Activated naive CD4-positive, alpha-beta T cell treated with anti-CD3 and anti-CD28 coated beads, Interleukin-2, amount 50 U/mL, for 24 hours (primary cell): ENCODE data around the gene CTSO.
"Not testable (repeated sequence)": the region's sequence is repeated elsewhere in the genome, so short reads cannot be mapped to it uniquely, and the experiment has no call there.

Source experiments
- H3K27ac Mint-ChIP-seq: one replicate; pipeline ENCODE4 v1.8.0; 2021; ENCODE audit warnings: mild to moderate bottlenecking, mixed read lengths
- H3K27me3 Mint-ChIP-seq: one replicate; pipeline ENCODE4 v1.8.0; 2021; ENCODE audit warnings: mixed read lengths
- H3K36me3 Mint-ChIP-seq: one replicate; pipeline ENCODE4 v1.8.0; 2021; ENCODE audit warnings: mixed read lengths
- H3K4me1 Mint-ChIP-seq: one replicate; pipeline ENCODE4 v1.8.0; 2021; ENCODE audit warnings: mixed read lengths
- H3K4me3 Mint-ChIP-seq: one replicate; pipeline ENCODE4 v1.8.0; 2021; ENCODE audit warnings: mild to moderate bottlenecking, mixed read lengths
- H3K9me3 Mint-ChIP-seq: one replicate; pipeline ENCODE4 v1.8.0; 2021; ENCODE audit warnings: mixed read lengths

The CTSO gene

GRCh38 chr4:155941085-155941790, 12.4 kb downstream of the CTSO start:
- Mint-ChIP-seq H3K9me3 (no peaks in the 10 kb centered on the region), H3K36me3 (peaks cover 13% of the 10 kb centered on the region), H3K27ac (no peak overlapping the region), H3K4me1 (no peaks in the 10 kb centered on the region), H3K4me3 (no peak overlapping the region), H3K27me3 (no peaks in the 10 kb centered on the region)

GRCh38 chr4:155935389-155935986, 18.2 kb downstream of the CTSO start:
- no peak overlapping the region for H3K27ac Mint-ChIP-seq

GRCh38 chr4:155934634-155935033, 19.0 kb downstream of the CTSO start:
- not testable (repeated sequence) for H3K4me1 Mint-ChIP-seq, H3K4me3 Mint-ChIP-seq, H3K27me3 Mint-ChIP-seq, H3K9me3 Mint-ChIP-seq, H3K27ac Mint-ChIP-seq
- H3K36me3 Mint-ChIP-seq: peaks cover 38% of the 10 kb centered on the region

More at GRCh38 chr4:155935389-155935986, 18.2 kb downstream of the CTSO start:
- no peaks in the 10 kb centered on the region for H3K9me3 Mint-ChIP-seq
- H3K36me3 Mint-ChIP-seq: peaks cover 32% of the 10 kb centered on the region
- no peaks in the 10 kb centered on the region for H3K4me1 Mint-ChIP-seq
- H3K27me3 Mint-ChIP-seq: no peaks in the 10 kb centered on the region
- no peak overlapping the region for H3K4me3 Mint-ChIP-seq

GRCh38 chr4:155931634-155932033, 22.0 kb downstream of the CTSO start:
- H3K36me3 Mint-ChIP-seq: peaks cover 46% of the 10 kb centered on the region
- H3K27ac Mint-ChIP-seq: no peak overlapping the region
- H3K4me1 Mint-ChIP-seq: no peaks in the 10 kb centered on the region
- no peak overlapping the region for H3K4me3 Mint-ChIP-seq
- H3K27me3 Mint-ChIP-seq: no peaks in the 10 kb centered on the region
- H3K9me3 Mint-ChIP-seq: no peaks in the 10 kb centered on the region

GRCh38 chr4:155930330-155930729, 23.3 kb downstream of the CTSO start:
- H3K4me3 Mint-ChIP-seq: no peak overlapping the region
- H3K27ac Mint-ChIP-seq: no peak overlapping the region
- H3K4me1 Mint-ChIP-seq: no peaks in the 10 kb centered on the region

GRCh38 chr4:155929833-155930232, 23.8 kb downstream of the CTSO start:
- Mint-ChIP-seq H3K27me3 (no peaks in the 10 kb centered on the region), H3K27ac (no peak overlapping the region), H3K4me1 (no peaks in the 10 kb centered on the region), H3K4me3 (no peak overlapping the region), H3K36me3 (peaks cover 46% of the 10 kb centered on the region), H3K9me3 (no peaks in the 10 kb centered on the region)

More at GRCh38 chr4:155930330-155930729, 23.3 kb downstream of the CTSO start:
- Mint-ChIP-seq H3K27me3 (no peaks in the 10 kb centered on the region), H3K9me3 (no peaks in the 10 kb centered on the region), H3K36me3 (peaks cover 47% of the 10 kb centered on the region)

- H3K36me3 Mint-ChIP-seq: peaks cover 46% of the 10 kb centered on the region
- no peak overlapping the region for H3K4me3 Mint-ChIP-seq
These were observed 29.0 kb downstream of the CTSO start for GRCh38 chr4:155924637-155925036.

GRCh38 chr4:155921597-155921996, 32.1 kb downstream of the CTSO start:
- Mint-ChIP-seq H3K4me1 (no peaks in the 10 kb centered on the region), H3K4me3 (no peak overlapping the region), H3K27ac (no peak overlapping the region), H3K36me3 (peaks cover 33% of the 10 kb centered on the region), H3K27me3 (no peaks in the 10 kb centered on the region), H3K9me3 (peaks cover 4% of the 10 kb centered on the region)

More at GRCh38 chr4:155924637-155925036, 29.0 kb downstream of the CTSO start:
- Mint-ChIP-seq H3K27ac (no peak overlapping the region), H3K9me3 (peaks cover 4% of the 10 kb centered on the region), H3K27me3 (no peaks in the 10 kb centered on the region), H3K4me1 (no peaks in the 10 kb centered on the region)

- H3K27ac Mint-ChIP-seq: no peak overlapping the region
These were observed 38.9 kb downstream of the CTSO start for GRCh38 chr4:155914782-155915181.

GRCh38 chr4:155911905-155912304, 41.8 kb downstream of the CTSO start:
- H3K4me3 Mint-ChIP-seq: no peak overlapping the region
- no peaks in the 10 kb centered on the region for H3K9me3 Mint-ChIP-seq
- peaks cover 7% of the 10 kb centered on the region for H3K27me3 Mint-ChIP-seq
- no peaks in the 10 kb centered on the region for H3K36me3 Mint-ChIP-seq
- no peak overlapping the region for H3K27ac Mint-ChIP-seq
- no peaks in the 10 kb centered on the region for H3K4me1 Mint-ChIP-seq

More at GRCh38 chr4:155914782-155915181, 38.9 kb downstream of the CTSO start:
- Mint-ChIP-seq H3K36me3 (no peaks in the 10 kb centered on the region), H3K4me3 (no peak overlapping the region), H3K4me1 (no peaks in the 10 kb centered on the region), H3K9me3 (no peaks in the 10 kb centered on the region), H3K27me3 (peaks cover 2% of the 10 kb centered on the region)

- H3K36me3 Mint-ChIP-seq: no peaks in the 10 kb centered on the region
- H3K4me3 Mint-ChIP-seq: no peak overlapping the region
- H3K4me1 Mint-ChIP-seq: no peaks in the 10 kb centered on the region
- no peaks in the 10 kb centered on the region for H3K9me3 Mint-ChIP-seq
- peaks cover 8% of the 10 kb centered on the region for H3K27me3 Mint-ChIP-seq
- no peak overlapping the region for H3K27ac Mint-ChIP-seq
These were observed 43.9 kb downstream of the CTSO start for GRCh38 chr4:155909615-155910226.

- Mint-ChIP-seq H3K27me3 (peaks cover 7% of the 10 kb centered on the region), H3K27ac (no peak overlapping the region), H3K36me3 (no peaks in the 10 kb centered on the region), H3K4me1 (no peaks in the 10 kb centered on the region), H3K4me3 (no peak overlapping the region), H3K9me3 (no peaks in the 10 kb centered on the region)
These were observed 45.2 kb downstream of the CTSO start for GRCh38 chr4:155908187-155909139.

- Mint-ChIP-seq H3K4me1 (no peaks in the 10 kb centered on the region), H3K36me3 (no peaks in the 10 kb centered on the region), H3K9me3 (no peaks in the 10 kb centered on the region), H3K4me3 (no peak overlapping the region), H3K27ac (no peak overlapping the region), H3K27me3 (peaks cover 10% of the 10 kb centered on the region)
These were observed 46.1 kb downstream of the CTSO start for GRCh38 chr4:155907556-155907955.

- Mint-ChIP-seq H3K36me3 (no peaks in the 10 kb centered on the region), H3K9me3 (no peaks in the 10 kb centered on the region), H3K27me3 (peaks cover 11% of the 10 kb centered on the region), H3K27ac (no peak overlapping the region), H3K4me3 (no peak overlapping the region), H3K4me1 (no peaks in the 10 kb centered on the region)
These were observed 47.0 kb downstream of the CTSO start for GRCh38 chr4:155906554-155907247.

- Mint-ChIP-seq H3K4me3 (no peak overlapping the region), H3K4me1 (no peaks in the 10 kb centered on the region), H3K9me3 (no peaks in the 10 kb centered on the region), H3K27ac (no peak overlapping the region), H3K27me3 (peaks cover 15% of the 10 kb centered on the region), H3K36me3 (no peaks in the 10 kb centered on the region)
These were observed 49.3 kb downstream of the CTSO start for GRCh38 chr4:155904331-155904730.
